ENCODE measurements around the gene FXYD3.

Gene FXYD3

DNA sequence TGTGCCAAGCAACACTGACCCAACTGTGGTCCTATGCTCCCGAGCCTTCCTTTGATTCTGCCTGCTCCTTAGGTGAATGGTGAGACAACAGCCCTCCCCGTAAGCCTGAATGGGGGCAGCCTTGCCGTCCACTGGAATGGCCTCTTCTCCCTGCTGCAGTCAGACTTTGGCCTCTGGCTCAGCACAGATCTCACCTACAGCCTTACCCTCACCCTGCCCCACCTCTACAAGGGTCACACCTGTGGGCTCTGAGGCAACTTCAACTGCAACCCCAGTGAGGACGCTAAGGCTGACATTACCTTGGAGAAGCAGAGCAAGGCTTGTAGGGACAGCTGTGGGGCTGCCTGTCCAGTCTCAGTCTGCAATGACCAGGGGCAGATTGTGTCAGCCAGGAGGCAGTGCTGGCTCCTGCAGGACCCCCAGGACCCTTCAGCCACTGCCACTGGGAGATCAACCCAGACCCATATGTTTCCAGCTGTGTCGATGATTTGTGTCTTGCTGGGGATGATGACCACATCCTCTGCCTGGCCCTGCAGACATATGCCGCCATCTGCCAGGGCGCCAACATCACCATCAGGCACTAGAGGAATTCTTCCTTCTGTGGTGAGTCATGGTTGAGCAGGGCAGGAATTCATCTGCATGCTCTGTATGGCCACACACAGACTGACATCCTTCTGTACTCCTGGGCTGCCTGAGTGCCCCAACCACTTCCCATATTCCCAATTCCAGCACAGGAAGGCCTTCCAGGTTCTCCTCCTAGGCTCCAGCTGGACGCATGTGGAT lies 27.3 kb upstream of the FXYD3 start:
- H3K4me3 ChIP-seq (ENCODE audit: low read depth, low read length), result no peak overlapping the region
- TF ChIP-seq POLR2A (IDR thresholded peaks at IDR 0.05; ENCODE audit: extremely low read depth, insufficient read length), result no peak
- TF ChIP-seq MYC (IDR thresholded peaks at IDR 0.05; ENCODE audit: low read depth, low read length), result no peak
- TF ChIP-seq, protein P1, sequence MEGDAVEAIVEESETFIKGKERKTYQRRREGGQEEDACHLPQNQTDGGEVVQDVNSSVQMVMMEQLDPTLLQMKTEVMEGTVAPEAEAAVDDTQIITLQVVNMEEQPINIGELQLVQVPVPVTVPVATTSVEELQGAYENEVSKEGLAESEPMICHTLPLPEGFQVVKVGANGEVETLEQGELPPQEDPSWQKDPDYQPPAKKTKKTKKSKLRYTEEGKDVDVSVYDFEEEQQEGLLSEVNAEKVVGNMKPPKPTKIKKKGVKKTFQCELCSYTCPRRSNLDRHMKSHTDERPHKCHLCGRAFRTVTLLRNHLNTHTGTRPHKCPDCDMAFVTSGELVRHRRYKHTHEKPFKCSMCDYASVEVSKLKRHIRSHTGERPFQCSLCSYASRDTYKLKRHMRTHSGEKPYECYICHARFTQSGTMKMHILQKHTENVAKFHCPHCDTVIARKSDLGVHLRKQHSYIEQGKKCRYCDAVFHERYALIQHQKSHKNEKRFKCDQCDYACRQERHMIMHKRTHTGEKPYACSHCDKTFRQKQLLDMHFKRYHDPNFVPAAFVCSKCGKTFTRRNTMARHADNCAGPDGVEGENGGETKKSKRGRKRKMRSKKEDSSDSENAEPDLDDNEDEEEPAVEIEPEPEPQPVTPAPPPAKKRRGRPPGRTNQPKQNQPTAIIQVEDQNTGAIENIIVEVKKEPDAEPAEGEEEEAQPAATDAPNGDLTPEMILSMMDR (IDR thresholded peaks at IDR 0.05; ENCODE audit: low read depth, low read length), result no peak
- TF ChIP-seq, protein P2, sequence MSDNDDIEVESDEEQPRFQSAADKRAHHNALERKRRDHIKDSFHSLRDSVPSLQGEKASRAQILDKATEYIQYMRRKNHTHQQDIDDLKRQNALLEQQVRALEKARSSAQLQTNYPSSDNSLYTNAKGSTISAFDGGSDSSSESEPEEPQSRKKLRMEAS (IDR thresholded peaks at IDR 0.05; ENCODE audit: low read depth, low read length), result no peak
- DNase-seq (ENCODE audit: low read depth), result peak; percentile 2

DNA sequence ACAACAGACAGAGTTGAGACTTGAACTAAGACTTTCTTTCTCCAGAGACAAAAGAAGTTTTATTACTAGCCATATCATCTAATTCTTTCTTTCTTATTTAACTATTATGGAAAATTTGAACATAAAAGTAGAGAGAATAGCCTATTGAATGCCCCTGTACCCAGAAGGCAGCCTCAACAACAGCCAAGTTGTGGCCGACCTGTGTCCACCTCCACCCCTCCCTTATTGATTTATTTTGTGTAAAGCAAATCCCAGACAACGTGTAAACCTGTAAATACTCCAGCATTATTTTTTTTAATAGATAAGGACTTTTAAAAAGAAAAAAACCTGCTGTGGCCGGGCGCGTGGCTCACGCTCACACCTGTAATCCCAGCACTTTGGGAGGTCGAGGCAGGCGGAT lies 26.1 kb upstream of the FXYD3 start:
- TF ChIP-seq, protein P1 (IDR thresholded peaks at IDR 0.05; ENCODE audit: low read depth, low read length), result no peak
- TF ChIP-seq, protein P2 (IDR thresholded peaks at IDR 0.05; ENCODE audit: low read depth, low read length), result no peak
- TF ChIP-seq MYC (IDR thresholded peaks at IDR 0.05; ENCODE audit: low read depth, low read length), result no peak
- no peak for DNase-seq (ENCODE audit: low read depth)

DNA sequence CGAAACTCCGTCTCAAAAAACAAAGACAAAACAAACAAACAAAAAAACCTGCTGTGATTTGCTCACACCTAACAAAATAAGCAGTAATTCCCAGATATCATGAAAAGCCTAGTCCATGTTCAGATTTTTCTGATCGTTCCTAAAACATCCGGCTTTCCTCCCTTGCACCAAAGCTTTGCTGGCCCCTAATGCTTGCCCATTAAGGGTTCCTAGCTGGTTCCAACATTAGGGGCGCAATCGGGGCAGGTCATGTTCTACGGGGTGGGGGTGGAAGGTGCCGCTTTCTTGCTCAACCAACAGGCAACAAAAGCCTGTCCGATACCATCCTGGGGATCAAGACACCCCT lies 25.5 kb upstream of the FXYD3 start:
- TF ChIP-seq MYC (IDR thresholded peaks at IDR 0.05; ENCODE audit: low read depth, low read length), result no peak
- TF ChIP-seq POLR2A (IDR thresholded peaks at IDR 0.05; ENCODE audit: extremely low read depth, insufficient read length), result no peak
- TF ChIP-seq, protein P1 (IDR thresholded peaks at IDR 0.05; ENCODE audit: low read depth, low read length), result no peak
- TF ChIP-seq, protein P2 (IDR thresholded peaks at IDR 0.05; ENCODE audit: low read depth, low read length), result no peak
- H3K4me3 ChIP-seq (ENCODE audit: low read depth, low read length), result no peak overlapping the region
- no peak for DNase-seq (ENCODE audit: low read depth)

More for the DNA sequence above, 26.1 kb upstream of the FXYD3 start:
- no peak overlapping the region for H3K4me3 ChIP-seq (ENCODE audit: low read depth, low read length)

DNA sequence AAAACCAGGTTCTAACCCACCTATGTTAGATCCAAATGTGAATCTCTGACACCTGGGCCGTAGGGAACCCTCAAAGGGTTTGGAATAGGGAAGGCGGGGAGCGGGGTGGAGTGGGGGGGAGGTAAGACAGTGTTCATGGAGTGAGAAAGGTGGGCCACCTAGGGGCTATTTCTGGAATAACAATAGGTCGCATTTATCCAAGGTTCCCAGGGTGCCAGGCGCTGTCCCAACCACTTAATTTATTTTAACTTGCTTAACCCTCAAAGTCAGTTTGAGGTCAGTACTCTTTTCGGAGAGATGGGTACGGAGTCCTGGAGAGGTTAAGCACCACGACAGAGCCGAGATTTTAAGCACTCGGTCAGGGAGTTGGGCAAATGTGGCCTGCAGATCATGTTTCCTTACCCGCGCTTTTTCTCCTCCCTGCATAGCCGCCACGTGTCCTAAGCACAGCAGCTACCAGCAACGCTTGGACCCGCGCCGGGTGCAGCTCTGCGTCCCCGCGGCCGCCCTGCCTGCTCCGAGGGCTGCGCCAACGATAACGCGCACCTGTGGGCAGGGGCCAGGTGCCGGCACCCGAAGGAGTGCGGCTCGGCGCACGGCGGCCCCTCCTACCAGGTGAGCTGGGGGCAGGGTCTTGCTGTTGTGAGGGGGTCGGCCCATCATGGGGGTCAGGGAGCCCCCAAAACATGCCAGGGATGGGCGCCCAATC lies 25.0 kb upstream of the FXYD3 start:
- DNase-seq (ENCODE audit: low read depth), result peak; percentile 47

DNA sequence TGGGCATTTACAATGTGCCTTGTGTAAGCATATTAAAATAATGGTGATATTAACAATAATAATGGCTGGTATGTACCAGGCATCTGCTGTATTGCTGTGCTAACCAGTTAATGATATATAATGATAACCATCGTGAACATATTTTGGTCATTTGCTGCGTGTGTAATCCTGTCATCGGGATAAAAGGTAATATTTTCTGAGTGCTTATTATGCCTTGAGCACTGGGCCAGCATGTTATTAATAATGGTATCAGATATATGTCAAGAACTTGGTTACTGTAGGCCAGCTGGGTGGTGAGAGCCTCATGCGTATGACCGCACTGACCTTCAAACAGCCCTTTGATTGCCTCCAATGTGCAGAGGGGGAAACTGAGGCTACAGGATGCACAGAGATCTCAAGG lies 22.2 kb upstream of the FXYD3 start:
- H3K4me3 ChIP-seq (ENCODE audit: low read depth, low read length), result no peak overlapping the region
- no peak for DNase-seq (ENCODE audit: low read depth)
- TF ChIP-seq, protein P1 (IDR thresholded peaks at IDR 0.05; ENCODE audit: low read depth, low read length), result no peak
- no peak for TF ChIP-seq MYC (IDR thresholded peaks at IDR 0.05; ENCODE audit: low read depth, low read length)

More for the DNA sequence above, 25.0 kb upstream of the FXYD3 start:
- H3K4me3 ChIP-seq (ENCODE audit: low read depth, low read length), result no peak overlapping the region
- TF ChIP-seq MYC (IDR thresholded peaks at IDR 0.05; ENCODE audit: low read depth, low read length), result no peak
- TF ChIP-seq, protein P2 (IDR thresholded peaks at IDR 0.05; ENCODE audit: low read depth, low read length), result no peak
- TF ChIP-seq, protein P1 (IDR thresholded peaks at IDR 0.05; ENCODE audit: low read depth, low read length), result peak; percentile 28
